Fibroblast of lung (primary cell): ENCODE measurements around the gene LTBP1.

Experiments used
- CTCF ChIP-seq, 2 donors: IDR thresholded peaks in 1 of 2; conservative IDR thresholded peaks in 1 of 2; 1 replicate in 1 of 2; 2 replicates in 1 of 2; pipeline ENCODE4 v1.5.1; 2011 to 2012; ENCODE audit warnings: low read length in 2 of 2, control low read depth in 1 of 2, inconsistent platforms in 1 of 2, low read depth in 1 of 2, mild to moderate bottlenecking in 1 of 2
- EZH2 ChIP-seq: IDR thresholded peaks from 2 replicates; pipeline ENCODE4 v1.5.1; 2012; ENCODE audit warnings: low read length, control low read depth, mild to moderate bottlenecking; ENCODE audit errors: missing control alignments

GRCh38 chr2:33047939-33048338, 101.2 kb downstream of the LTBP1 start:
- TF ChIP-seq CTCF (conservative IDR thresholded peaks at IDR 0.05 in 1 of 2, IDR thresholded peaks at IDR 0.05 in 1 of 2; ENCODE audit: low read depth in 1 of 2, low read length in 2 of 2) (no peak), EZH2 (no peak)
